Medulla oblongata (tissue), 1 donor: ENCODE data around the gene ZCCHC14.
"Not testable (repeated sequence)": the region's sequence is repeated elsewhere in the genome, so short reads cannot be mapped to it uniquely, and the experiment has no call there.

Experiments used
- DNase-seq: peaks from one replicate; pipeline ENCODE4 v3.0.0-alpha.2; 2015; ENCODE audit errors: extremely low spot score

ZCCHC14 gene

GRCh38 chr16:87524407-87524806, 31.6 kb upstream of the ZCCHC14 start:
- DNase-seq: no peak

- not testable (repeated sequence) for DNase-seq
These were observed 30.8 kb upstream of the ZCCHC14 start for GRCh38 chr16:87523605-87524004.

DNA sequence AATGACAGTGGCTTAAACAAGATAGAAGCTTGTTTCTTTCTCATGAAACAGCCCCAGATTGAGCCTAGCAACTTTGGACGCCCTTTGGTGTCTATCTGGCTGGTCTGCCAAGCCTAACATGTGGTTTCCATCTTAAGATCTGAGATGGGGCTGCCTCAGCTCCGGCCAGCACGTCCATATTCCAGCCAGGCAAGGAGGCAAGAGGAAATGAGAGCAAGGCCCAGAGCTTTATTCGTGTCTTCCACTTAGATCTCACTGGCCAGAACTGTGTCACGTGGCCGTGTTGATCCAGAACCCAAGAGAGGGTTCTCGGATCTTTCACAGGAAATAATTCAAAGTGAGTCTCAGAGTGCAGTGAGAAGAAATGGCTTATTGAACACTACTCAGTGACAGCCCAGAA, 28.9 kb upstream of the ZCCHC14 start:
- not testable (repeated sequence) for DNase-seq

DNA sequence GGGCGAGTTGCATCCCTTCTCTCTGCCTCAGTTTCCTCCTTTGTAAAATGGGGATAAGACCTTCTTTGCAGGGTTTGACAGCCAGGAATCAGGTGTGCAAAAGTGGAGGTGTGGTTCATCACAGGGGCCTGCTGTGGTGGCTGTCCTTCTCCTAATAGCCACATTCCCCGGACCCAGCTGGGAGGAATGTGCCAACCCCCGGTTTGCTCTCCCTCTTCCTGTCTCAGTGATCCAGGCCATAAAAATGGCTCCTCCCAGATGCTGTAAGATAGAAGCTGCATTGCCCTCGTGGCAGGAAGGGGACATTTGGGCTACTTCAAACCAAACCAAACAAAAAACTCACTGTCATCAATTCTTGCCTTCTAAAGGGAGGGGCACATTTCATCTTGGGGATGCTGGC, 26.3 kb upstream of the ZCCHC14 start:
- DNase-seq: not testable (repeated sequence)

DNA sequence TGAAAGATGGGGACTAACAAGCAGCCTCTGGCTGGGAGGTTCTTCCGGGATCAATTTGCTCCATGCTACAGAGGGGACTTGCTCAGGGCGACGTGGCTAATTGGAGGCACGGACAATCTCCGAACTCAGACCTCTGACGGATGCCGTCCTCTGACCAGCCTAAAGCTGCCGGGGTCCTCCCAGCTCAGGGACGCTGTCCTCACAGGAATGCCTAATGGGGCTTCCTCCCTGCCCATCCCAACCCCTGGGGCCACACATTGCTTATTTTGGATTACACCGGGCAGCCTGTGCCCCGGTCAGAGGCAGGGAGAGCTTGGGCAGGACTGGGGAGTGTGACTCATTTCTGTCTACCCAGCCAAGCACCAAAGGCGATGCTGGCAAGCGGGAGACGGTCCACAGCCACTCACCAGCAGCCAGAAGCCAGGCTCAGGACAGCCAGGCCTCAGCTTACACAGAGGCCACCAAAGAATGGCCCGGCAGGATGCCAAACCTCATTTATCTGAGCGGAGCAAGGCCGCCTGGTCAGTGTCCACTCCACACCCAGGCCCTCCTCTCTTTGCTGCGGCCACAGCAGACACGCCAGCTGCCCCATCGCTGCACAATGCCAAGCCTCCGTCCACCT, 25.7 kb upstream of the ZCCHC14 start:
- DNase-seq: peak; percentile 21

DNA sequence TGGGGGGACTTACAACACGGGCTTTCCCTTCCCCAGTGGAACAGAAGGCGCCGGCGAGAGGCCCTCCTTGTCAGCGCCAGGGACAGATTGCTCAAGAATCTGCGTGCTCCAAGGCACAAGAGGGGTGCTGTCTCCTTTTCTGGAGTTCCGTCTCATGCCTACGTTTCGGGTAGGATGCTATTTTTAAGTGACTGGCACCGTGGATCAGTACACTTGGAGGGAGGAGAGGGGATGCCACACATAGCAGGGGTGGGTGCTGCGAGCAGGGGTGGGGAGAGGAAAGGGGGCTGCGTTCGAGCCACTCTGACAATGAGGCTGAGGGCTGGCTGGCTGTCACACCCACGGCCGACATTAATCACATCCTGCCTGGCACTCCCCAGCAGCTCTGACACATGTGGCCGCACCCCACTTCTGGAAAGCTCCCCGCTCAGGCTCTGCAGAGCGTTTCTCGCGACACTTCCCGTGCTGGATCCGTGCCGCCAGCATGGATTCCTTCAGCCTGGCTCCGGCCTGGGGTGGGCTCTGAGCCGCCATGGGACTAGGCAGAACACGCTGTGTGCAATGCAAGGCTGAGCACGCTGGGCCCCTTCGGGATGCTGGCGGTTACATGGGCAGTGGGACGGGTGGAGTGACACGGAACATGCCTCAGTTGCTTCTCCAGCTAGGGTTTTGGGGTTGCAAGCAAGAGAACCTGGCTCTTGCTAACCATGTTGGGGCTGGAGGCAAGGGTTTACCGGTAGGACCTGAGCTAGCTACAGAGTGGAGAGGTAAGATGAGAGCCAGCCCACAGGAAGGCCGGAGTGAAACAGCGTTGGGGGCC, 25.0 kb upstream of the ZCCHC14 start:
- not testable (repeated sequence) for DNase-seq

- DNase-seq: no peak
These were observed 23.5 kb upstream of the ZCCHC14 start for GRCh38 chr16:87516361-87516760.

DNA sequence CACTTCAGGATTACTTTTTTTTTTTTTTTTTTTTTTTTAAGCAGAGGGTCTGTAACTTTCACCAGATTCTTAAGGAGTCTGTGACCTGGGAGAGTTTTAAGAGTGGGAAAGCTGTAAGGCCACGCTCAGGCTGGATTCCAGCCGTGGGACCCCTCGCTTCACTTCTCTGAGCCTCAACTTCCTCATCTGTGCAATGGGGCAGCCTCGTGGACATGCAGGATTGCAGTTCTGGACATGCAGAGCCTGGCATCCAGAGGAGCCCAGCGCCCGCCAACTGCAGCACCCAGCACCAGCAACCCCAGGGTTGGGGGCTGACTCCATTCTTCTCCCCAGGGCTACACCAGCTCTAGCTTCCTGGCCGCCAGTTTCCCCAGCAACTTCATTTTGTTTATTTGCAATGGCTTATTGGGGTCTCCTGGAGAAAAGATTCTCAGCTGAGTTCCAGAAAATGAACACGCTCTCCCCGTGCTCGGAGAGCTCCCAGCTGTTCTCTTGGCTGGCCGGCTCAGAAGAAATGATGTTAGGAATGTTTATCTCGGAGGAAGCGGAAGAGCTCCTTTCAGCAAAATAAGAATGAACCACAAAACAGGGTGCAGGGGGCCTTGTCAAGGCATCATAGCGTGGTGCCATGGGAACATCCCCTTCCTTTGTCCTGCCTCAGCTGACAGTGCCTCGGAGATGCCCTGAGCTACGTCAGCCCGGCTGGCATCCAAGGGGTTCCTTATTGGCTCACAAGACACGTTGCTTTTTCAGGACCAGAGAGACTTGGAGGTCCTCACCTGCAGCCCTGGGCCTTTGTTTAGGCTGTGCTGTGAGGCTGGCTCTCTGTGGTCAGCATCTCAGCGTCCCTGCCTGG, 22.9 kb upstream of the ZCCHC14 start:
- DNase-seq: no peak

DNA sequence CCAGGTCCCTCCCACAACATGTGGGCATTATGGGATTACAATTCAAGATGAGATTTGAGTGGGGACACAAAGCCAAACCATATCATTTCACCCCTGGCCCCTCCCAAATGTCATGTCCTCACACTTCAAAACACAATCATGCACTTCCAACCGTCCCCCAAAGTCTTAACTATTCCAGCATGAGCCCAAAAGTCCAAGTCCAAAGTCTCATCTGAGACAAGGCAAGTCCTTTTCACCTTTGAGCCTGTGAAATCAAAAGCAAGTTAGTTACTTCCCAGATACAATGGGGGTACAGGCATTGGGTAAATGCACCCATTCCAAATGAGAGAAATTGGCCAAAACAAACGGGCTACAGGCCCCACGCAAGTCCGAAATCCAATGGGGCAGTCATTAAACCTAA, 17.0 kb upstream of the ZCCHC14 start:
- DNase-seq: not testable (repeated sequence)

DNA sequence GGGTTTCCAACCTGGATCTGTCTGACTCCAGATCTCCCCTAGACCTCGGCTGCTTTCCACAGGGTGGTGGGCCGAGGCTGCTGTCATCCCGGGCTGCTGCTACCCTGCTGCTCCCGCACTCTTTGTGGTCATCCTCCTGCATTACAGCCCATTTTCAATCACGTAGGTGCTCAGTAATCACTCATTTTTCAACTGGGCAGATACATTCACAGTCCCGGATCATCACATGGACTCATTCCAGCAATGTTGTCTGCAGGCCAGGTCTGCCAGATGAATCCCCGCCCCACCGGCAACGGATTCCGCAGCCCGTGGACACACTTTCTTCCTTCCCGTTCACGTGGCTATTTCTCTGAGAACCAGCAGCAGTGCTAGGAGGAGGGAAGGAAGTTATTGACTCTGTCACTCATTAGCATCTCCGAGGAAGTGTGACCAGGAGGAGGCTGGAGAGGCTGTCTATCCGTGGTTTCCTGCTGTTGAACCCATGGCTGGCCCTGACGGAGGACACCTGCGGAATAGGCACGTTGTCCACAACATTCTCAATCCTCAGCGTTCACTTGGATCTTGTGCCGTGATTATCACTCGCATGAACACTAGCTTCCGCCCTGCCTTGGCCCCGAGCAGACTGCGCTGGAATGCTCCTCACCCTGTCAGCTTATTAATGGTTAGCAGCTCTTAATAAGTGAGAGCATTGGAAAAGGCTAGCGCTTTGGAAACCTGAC, 14.7 kb upstream of the ZCCHC14 start:
- no peak for DNase-seq

GRCh38 chr16:87506423-87507350, 13.9 kb upstream of the ZCCHC14 start:
- peak; percentile 55 for DNase-seq

GRCh38 chr16:87505834-87506233, 13.0 kb upstream of the ZCCHC14 start:
- no peak for DNase-seq

DNA sequence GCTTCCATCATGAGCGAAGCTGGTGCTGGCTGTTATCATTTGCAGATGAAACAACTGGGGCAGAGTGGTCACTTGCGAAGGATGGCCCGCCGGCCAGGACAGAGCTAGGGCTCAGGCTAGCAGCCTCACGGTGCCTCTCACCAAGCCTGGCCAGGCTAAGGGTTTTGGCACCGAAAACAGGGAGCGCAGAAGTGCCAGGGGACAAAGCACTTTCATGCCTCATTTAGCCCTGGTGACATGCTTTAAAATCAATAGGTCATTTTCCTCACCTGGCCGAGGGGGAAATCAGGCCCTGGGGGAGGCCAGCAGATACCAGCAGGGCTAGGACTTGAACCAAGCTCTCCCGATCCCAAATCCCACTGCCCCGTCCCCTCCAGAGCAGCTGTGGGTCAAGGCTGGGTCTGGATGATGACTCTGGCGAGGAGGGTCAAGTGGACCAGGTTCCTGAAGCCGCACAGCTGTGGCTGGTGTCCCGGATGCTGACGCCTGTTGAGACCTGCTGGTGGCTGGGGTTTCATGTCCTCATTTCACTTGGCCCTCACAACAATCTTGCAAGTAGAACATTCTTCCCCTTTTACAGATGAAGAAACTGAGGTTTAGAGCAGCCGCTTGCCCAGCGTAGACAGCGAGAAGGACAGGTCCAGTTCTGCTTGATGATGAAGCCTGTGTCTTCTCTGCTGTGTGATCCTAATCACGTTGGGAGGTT, 10.6 kb upstream of the ZCCHC14 start:
- DNase-seq: not testable (repeated sequence)

GRCh38 chr16:87502308-87502969, 9.6 kb upstream of the ZCCHC14 start:
- DNase-seq: no peak

- no peak for DNase-seq
These were observed 8.3 kb upstream of the ZCCHC14 start for GRCh38 chr16:87501117-87501516.

GRCh38 chr16:87499189-87499486, 6.3 kb upstream of the ZCCHC14 start:
- no peak for DNase-seq

DNA sequence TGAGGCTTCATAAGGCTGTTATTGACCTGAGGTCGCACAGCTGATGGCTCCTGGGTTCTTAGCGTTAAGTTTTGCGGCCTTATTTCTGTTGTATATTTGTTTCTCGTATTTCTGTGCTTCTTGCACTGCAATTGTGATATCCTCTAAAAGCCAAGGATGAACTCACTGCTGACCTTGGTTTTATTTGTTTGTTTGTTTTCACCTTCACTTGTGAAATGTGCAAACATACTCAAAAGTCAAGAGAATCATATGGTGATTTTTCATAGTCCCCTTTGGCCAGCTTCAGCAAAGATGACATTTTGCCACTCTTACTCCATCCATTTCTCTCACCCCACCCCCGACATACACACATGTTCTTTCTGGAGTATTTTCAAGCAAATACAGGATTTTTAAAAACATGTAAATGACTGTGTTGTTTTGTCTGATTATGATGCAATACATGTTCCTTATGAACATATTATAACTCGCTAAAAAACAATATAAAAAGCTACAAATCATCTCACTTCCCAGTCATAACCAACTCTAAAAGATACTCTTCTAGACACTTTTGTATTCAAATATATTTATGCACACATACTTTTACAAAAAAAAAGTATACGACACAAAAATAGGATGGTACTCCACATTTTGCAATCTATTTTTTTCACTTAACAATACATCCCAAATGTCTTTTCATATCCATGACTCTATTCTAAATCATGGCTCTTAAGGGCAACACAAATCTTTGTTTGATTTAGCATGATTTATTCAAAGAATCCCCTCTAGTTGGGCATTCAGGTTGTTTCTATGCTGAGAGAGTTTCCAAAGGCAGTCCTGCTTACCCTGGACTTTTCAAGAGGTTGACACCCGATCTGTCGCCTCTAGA, 5.7 kb upstream of the ZCCHC14 start:
- no peak for DNase-seq

- DNase-seq: not testable (repeated sequence)
These were observed 5.0 kb upstream of the ZCCHC14 start for GRCh38 chr16:87497767-87498290.
